Suprapubic skin (tissue), 4 donors: ENCODE measurements around the gene ZBED6.
"Not testable (repeated sequence)": the region's sequence is repeated elsewhere in the genome, so short reads cannot be mapped to it uniquely, and the experiment has no call there.

Experiments
- EP300 ChIP-seq: sonication (generic); formaldehyde crosslinking; IDR thresholded peaks from one replicate; pipeline ENCODE4 v1.6.1; 2017; ENCODE audit warnings: antibody characterized with exemption
- POLR2A ChIP-seq, 2 donors: fragments of 450-650 bp; IDR thresholded peaks; one replicate each; pipeline ENCODE4 v1.6.1; 2017; ENCODE audit warnings: antibody characterized with exemption in 2 of 2, mild to moderate bottlenecking in 2 of 2, moderate library complexity in 2 of 2
- POLR2AphosphoS5 ChIP-seq, 3 donors: sonication (generic); formaldehyde crosslinking; IDR thresholded peaks; one replicate each; pipeline ENCODE4 v1.6.1; 2017; ENCODE audit warnings: antibody characterized with exemption in 3 of 3
- TF ChIP-seq, protein P1 (sequence below), 2 donors: fragments of 200-600 bp in 1 of 2; fragments of 450-650 bp in 1 of 2; sonication (generic) in 1 of 2; IDR thresholded peaks; one replicate each; pipeline ENCODE4 v1.5.1; 2016 to 2019; ENCODE audit warnings: antibody characterized with exemption in 2 of 2, mild to moderate bottlenecking in 1 of 2, moderate library complexity in 1 of 2

DNA sequence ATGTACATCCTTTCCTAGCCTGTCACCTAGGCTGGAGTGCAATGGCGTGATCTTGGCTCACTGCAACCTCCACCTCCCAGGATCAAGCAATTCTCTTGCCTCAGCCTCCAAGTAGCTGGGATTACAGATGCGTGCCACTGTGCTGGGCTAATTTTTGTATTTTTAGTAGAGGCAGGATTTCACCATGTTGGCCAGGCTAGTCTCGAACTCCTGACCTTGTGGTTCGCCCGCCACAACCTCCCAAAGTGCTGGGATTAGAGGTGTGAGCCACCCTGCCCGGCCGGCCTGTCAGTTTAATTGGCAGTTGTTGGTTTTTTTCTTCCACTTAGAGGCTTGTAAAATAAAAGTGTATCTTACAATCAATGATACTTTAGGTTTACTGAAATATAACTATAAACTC is 1.9 kb upstream of the ZBED6 start:
- TF ChIP-seq, protein P1, sequence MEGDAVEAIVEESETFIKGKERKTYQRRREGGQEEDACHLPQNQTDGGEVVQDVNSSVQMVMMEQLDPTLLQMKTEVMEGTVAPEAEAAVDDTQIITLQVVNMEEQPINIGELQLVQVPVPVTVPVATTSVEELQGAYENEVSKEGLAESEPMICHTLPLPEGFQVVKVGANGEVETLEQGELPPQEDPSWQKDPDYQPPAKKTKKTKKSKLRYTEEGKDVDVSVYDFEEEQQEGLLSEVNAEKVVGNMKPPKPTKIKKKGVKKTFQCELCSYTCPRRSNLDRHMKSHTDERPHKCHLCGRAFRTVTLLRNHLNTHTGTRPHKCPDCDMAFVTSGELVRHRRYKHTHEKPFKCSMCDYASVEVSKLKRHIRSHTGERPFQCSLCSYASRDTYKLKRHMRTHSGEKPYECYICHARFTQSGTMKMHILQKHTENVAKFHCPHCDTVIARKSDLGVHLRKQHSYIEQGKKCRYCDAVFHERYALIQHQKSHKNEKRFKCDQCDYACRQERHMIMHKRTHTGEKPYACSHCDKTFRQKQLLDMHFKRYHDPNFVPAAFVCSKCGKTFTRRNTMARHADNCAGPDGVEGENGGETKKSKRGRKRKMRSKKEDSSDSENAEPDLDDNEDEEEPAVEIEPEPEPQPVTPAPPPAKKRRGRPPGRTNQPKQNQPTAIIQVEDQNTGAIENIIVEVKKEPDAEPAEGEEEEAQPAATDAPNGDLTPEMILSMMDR (IDR thresholded peaks at IDR 0.05): not testable (repeated sequence)
- not testable (repeated sequence) for TF ChIP-seq EP300; POLR2A (IDR thresholded peaks at IDR 0.05); POLR2AphosphoS5 (IDR thresholded peaks at IDR 0.05)
